Daoy (cell line): ENCODE measurements around the gene NR3C2. TPM values are rescaled to one million over a fixed set of nuclear protein-coding genes. Genes with fewer than 3 reads are reported as not detected.

Experiments used
- DNase-seq: peaks from one replicate; pipeline ENCODE4 v3.0.0-alpha.2; 2015; ENCODE audit warnings: low read depth
- total RNA-seq: library from RNA; depleted of rRNA; stranded (reverse); fragments of >200 nt; shearing (Covaris generic); gene quantifications from 2 replicates; pipeline ENCODE4 v1.2.3, GENCODE V29; 2014

Gene NR3C2
- total RNA-seq, 1 experiment from 2014 or later: 0.34 TPM

DNA sequence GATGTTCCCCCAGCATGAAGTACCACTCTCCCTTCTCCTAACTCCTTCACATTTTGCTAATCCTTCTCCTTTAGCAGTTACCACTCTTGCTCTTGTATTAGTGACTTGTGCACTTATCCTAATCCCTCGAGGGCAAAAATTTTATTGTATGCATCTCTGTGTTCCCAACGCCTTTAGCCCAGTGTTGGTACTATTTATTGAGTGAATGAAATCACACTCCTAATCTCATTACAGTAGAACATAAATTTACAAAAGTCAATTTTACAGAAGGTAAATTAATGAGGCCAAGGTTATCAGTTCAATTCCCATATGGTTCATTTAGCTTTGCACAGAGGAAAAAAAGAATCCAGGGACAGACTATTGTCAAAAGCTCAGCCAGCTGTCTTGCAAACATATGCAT is 178.4 kb downstream of the NR3C2 start:
- DNase-seq: no peak

DNA sequence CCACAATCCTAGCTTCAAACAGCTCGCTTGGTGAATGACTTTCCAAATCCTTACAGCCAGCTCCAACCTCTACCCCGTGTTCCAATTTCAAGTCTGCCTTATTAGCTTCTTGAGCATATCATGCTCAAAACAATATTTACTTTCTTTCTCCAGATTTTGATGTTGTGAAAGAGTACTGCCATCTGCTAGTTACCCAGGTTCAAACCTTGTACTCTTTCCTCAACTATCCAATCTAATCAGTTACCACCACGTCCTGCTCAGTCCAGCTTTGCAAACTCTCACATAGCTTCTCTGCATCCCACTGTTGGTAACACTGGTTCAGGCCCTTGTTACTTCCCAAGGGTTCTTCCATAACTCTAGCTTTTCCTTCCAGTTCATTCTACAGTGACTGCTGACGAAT is 179.1 kb downstream of the NR3C2 start:
- DNase-seq: no peak

DNA sequence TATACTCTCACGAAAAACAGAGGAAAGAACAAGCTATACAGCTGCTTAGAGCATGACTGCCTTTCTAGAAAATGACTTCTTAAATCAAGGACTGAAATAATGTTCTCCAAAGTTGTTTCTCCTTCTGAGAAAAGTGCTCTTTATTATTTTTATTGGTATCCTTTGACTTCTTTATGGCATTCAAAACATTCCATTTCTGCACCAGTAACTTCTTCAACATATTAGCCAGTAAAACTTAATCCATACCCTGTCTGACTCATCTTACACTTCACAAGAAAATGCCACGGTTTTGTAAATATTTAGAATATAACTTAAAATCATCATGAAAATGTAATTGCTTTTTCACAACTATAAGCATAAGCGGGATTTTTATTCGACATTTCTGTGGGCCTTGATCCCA is 180.4 kb downstream of the NR3C2 start:
- no peak for DNase-seq

DNA sequence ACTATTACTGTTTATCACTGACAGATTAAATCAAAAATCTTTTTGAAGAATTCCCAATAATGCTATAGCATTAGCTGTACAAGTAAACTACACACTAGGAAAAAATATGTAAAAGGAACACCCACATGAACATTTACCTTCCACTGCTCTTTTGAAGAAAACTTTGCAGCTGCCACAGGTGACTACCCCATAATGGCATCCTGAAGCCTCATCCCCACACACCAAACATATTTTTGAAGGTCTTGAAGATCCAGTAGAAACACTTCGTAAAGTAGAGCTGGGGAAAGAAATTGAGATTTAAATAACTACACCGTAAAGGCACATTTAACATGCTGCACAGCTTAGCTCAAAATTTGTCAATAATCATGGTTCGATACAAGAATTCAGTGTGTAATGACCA is 182.4 kb downstream of the NR3C2 start:
- no peak for DNase-seq

DNA sequence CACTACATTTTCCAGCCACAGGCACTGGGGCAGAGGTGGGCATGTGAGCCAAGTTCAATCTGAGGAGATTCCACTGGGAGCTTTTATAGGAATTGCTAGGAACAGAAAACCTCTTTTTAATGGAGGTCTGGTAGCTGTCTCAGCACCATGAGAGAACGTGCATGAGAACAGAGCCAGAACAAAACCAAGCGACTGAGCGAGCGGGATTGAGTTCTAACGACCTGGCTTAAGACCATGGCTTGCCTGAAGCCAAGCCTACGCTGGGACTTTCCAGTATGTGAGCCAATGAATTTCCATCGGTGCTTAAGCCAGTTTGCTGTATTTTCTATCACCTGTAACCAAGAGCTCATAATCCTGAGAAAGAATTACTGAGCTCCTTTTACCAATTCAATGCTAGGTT is 183.7 kb downstream of the NR3C2 start:
- DNase-seq: no peak

DNA sequence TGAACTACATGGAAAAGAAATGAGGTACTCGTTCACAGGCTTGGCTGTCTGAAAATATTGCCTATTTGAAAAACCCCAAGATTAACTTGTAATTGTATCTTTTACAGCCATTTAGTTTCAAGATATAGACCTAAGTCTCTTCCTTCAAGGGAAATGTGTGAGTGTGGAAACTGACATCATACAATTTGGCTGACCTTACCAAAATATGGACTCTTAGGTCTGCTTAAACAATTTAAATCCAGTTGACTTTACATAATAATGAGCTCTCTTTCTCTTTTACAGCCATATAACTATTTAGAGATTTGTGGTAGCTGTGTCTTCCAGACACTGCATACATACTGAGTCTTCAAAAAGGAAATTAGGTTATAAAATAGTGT is 186.9 kb downstream of the NR3C2 start:
- DNase-seq: no peak

DNA sequence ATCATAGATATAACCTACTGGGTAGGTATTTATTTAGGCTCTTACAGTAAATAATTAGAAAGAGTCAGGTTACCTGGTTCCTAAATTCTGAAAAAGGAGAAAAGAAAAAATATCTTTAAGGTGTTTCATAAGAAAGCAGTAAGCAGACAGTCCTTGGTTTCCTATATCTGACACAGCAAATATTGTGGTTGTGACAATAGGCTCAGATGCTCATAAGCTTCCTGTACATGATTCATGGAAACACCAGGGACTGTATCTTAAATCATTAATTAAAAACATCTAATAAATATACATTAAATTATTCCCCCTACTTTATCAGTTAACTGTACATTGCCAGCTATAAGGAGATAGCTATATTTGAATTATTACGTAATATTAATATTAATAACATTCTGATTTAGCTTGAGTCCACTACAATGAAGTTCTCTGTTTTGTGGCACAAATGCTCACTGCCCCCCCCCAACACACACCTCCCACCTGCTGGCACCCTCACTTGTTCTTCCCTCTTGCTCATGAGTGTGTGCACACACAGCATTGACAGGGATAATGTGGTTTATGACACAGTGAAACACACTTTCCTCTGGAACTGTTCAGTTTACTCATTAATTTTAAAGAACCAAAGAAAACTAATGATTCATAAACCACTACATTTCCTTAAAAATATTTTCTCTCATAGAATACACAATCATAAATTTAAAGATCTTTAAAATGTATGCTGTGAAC is 187.4 kb downstream of the NR3C2 start:
- no peak for DNase-seq

DNA sequence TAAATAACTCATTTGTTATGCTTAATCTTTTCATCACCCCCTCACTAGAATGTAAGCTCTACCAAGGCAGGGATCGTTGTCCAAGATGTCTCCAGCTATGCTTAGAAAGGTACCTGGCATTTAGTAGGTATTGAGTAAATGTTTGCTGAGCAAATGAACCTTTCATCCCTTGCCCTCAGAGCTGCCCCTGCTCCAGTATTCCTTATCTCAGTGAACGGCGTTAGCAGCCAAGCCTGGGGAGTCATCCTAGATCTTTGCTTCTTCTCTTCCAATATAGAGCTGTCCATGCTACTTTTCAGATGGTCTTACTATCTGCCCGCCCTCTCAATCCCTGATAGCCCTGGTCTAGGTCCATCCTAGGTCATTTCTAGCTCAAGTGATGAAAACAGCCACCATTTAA is 188.4 kb downstream of the NR3C2 start:
- no peak for DNase-seq

DNA sequence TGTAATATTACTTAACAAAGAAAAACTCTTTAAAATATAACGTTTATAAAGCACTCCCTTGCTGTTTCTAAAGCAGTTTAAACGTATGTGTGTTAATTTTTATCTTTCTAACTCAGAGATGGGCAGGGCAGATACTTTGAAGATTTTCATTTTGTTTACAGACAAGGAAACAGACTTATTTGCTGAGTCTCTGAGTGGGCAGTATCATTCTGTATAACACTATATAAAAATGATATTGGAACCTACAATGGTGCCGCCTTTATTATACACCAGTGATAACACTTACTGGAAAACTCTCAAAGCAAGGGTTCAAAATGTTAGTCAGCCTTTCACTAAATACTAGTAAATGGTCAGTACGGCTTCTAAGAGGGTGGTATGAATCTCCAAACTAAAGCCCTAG is 193.4 kb downstream of the NR3C2 start:
- DNase-seq: no peak

DNA sequence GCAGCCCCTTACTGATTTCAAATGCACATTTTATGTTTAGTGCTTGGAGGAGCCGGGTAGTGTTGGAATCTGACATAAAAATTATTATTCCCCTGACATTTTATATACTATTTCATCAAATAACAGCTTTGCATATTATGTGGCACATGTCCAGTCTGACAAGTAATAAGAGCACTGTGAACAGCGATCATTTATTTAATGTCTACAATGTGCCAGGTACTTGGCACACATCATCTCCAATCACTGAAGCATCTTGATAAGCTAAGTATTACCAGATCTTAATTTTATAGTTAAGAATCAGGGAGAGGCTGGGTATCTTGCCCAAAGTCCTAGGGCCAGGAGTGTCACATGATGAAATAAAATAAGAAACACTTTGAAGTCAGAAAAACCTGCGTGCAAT is 197.2 kb downstream of the NR3C2 start:
- DNase-seq: no peak

DNA sequence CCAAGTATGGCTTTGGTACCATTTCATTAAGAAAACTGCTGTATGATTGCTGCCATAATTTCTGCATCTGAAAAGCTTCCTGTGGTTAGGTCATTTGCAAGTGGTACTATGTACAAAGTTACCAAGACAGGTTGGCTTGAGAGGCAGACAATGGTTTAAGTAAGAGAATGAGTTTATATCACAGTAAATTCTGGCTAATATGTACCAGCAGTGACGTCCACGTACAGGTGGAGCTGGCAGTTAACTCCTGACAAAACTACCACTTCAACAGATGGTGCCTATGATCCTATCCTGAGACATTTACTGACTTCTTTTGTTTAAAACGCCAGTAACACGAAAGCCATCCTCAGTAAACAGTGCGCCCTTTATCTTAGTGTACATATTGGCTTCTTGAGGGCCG is 198.4 kb downstream of the NR3C2 start:
- DNase-seq: no peak

DNA sequence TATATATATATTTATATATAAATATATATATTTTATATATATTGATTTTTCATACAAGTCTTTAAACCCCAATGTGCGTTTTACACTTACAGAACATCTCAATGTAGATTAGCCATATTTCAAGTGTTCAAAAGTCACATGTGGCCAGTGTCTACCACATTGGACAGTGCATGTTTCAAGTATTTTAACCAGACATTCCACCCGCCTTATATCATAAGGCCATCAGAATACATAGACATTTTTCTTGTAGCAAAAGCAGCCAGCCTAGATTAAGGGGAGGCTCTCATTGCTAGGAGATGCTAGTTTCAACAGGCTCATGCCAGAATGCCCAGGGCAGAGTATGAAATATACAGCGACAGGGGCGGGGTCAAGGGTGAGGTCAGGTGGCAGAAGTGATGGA is 202.0 kb downstream of the NR3C2 start:
- no peak for DNase-seq

DNA sequence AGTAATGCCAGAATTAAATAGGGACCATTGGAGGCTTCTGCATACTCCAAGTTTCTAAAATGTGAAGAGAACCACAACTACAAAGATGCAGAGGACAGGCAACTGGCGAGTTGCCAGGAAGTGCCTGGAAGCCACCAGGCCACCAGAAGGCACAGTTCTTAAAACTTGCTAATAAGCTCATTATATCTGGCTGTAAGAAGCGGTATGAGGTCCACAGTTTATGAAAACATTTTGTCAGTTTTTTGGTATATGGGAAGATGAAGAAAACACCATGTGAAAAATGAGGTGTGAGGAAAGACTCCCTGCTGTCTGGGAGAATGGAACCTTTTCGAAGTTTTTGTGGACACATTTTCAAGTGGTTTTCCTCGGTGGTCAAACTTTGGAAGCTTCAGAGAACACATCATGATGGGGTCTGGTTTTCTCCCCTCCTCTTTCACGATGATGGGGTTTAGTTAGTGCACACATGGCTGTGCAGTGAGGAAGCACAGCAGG is 202.7 kb downstream of the NR3C2 start:
- DNase-seq: no peak

DNA sequence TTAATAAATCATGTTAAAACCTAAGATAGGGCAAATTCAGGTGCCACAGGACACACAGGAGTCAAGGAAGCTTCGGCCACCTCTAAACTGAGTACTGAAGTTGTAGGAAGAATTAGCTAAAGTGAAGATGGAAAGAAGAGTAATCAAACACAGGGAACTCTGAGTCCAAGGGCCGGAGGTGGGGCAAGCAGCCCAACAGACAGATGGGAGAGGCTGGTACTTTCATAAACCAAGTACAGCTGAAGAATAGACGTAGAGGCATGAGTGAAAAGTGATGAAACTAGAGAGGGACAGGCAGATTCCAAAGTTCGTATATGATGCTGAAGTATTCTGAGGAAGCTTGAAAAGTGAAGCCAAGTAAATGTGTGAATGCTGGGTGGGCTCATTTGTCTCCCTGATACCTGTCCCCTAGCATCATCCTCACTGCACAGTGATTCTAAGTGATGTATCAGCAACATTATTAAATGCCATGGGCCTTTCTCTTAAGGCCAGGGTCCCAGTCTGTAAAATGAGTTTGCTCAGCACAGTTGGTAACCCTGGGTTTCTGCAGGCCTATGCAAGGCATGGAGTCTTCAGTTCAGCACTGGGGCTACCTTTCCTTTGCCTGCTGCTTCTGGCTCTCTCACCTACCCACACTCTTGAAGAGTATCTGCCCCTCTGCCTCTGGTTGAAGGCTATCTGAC is 203.3 kb downstream of the NR3C2 start:
- no peak for DNase-seq

DNA sequence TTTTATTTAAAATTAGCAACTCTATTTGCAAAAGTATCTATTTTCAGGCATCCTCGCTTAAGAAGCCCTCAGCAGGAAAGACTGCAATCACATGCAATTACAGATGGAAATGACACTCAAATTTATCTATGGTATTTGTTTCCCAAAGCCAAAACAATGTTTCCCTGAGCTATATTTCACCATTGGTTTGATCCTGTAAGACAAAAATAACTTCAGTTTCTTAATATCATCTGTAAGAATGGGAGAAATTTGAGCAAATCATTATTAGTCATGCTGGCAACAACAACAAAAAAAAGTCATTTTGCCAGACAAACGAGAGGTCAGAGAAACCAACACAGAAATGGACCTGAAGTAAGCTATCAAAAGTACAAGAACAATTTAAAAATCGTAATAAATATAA is 204.1 kb downstream of the NR3C2 start:
- DNase-seq: no peak

DNA sequence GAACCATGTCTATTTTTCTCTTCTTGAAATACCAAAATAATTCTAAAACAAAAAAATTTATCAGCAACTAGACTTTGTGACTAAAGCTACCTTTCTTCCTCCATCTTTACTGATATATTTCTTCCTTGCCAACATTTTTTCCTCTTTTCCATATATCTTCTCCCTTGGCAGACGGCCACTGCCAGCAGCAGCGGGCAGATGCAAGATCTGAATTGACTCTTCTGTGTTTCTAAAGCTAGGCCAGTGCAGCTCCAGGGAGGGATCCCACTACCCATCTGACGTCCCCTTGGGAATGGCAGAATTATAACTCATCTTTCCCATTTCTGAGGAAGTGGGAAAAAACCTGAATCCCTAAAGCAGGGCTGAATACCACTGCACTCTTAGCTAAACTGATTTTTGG is 206.4 kb downstream of the NR3C2 start:
- DNase-seq: no peak

DNA sequence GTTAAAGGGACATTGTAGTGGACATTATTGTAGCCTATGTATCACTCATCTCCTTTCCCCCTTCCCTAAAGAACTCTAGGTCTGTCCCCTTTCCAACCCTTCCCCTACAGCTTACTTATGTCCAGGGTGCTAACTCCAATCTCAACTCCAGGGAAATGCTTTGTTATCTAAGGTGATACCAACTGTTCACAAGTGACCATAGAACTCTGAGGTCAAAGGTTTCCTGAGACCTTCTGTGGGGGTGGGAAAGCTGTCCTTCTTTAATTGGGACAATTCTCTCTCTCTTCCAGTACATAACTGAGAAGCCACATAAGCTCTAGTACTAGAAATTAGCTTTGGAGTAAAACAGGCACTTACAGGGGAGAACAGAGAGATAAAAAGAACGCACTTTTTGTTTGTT is 212.4 kb downstream of the NR3C2 start:
- DNase-seq: no peak

DNA sequence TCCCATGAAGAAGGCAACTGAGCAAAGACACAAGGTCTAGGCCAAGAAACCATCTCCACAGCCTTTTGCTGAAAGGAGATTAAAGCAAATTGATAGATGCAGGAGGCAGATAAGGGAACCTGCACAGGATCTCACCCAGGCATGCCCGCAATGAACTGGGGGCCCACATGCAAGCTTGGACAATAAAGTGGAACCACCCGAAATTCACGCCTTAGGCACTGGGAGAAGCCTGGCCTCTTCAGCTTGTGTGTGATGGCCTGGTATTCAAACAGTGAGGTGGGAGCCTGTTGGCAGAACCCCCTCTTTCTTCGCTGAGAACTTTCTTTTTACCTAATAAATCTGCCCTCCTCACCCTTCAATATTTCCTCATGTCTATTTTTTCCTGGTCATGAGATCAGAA is 213.2 kb downstream of the NR3C2 start:
- no peak for DNase-seq

DNA sequence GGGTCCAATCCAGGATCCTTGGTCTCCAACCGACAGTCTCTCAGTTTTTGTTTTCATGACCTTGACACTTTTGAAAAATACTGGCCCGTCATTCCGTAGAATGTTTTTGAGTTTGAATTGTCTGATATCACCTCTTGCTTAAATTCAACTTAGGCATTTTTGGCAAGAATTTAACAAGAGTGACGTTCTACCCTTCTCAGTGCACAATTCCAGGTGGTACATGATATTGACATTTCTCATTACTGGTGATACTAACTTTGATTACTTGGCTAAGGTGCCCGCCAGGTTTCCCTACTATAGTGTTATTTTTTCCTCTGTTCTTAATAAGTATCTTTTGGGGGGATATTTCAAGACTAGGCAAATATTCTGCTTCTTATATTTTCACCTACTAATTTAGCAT is 215.1 kb downstream of the NR3C2 start:
- DNase-seq: no peak

DNA sequence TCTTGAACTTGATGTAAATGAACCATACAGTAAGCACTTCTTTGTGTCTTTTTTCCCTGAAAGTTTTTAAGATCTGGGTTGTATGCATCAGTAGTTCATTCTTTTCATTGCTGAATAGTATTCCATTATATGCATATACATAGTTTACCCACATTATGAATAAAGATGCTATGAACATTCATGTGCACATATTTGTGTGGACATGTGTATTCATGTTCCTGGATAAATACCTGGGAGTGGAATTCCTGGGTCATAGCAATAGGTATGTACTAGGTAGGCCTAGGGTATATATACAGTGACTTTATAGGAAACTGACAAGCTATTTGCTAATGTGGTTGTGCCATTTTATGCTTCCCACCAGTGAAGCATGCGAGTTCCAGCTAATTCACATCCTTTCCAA is 215.9 kb downstream of the NR3C2 start:
- no peak for DNase-seq

DNA sequence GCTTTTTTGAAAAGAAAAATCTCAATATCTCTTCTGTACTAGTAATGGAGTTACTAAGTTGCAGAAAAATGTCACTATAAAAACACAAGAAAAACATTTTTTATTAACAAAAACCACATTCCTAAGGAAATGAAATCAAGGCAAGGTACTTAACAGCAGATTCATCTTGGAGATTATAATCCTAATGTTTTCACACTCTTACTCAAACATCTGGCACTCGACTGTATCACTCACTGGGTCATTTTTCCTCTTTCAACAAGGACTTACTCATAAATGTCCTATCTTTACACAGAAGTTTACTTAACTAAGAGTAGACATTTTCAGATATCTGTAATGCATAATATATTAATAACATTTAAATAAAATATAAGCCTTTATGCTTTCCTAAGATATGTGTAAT is 216.6 kb downstream of the NR3C2 start:
- DNase-seq: no peak

DNA sequence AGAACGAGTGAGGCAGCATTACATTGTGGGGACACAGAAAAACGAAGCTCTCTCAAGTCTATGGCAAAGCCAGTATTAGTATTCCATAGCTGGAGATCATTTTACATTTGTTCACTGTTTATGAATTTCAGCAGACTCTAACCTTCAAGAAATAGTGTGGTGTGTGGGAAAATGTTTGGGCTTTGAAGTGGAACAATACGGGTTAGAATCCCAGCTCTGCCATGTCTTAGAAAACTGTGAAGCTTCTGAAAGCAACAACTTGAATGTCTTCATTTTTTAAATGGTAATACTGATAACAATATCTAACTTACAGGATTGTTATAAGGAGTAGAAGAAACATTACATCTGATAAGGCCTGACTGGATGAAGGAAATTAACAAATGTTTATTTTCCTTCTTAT is 217.7 kb downstream of the NR3C2 start:
- DNase-seq: no peak

DNA sequence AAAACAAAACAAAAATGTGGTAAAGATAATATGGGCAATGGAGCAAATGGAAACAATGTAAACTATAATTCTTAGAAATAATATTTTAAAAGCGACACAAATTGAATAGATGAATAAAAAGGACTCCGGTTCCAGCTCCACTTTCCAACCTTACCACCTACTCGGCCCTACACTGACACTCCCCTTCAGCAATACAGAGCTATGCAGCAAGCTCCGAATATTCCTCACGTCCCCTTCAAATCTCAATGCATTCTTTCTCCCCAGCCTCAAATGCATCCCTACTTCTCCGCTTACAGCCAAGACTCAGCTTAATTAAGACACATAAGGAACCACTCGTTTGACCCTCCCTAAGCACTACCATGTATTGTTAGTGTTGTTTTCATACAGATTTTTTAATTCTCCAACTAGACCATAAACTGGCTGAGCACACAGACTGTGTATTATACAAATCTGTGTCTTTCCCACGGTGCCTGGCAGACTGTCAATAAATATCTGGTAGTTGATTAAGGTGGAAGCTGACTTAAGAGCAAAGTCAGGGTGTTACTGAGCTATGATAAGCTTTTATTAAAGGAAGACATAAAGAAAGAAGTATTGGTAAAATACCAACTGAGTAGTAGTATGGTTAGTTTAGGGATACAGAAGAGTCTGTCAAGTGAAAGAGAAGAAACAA is 219.1 kb downstream of the NR3C2 start:
- DNase-seq: no peak
